GM12875 (cell line): ENCODE measurements around the gene BCAS3.

ENCODE experiments used
- H3K4me3 ChIP-seq: one replicate; pipeline ENCODE4 v1.5.1; 2011; ENCODE audit warnings: low read depth, low read length, control low read depth
- TF ChIP-seq, protein P1 (sequence below): IDR thresholded peaks from 2 replicates; pipeline ENCODE4 v1.5.1; 2011; ENCODE audit warnings: low read depth, mild to moderate bottlenecking, control low read depth, inconsistent platforms, low read length, moderate library complexity, borderline replicate concordance; ENCODE audit not compliant: insufficient read depth

Gene BCAS3

DNA sequence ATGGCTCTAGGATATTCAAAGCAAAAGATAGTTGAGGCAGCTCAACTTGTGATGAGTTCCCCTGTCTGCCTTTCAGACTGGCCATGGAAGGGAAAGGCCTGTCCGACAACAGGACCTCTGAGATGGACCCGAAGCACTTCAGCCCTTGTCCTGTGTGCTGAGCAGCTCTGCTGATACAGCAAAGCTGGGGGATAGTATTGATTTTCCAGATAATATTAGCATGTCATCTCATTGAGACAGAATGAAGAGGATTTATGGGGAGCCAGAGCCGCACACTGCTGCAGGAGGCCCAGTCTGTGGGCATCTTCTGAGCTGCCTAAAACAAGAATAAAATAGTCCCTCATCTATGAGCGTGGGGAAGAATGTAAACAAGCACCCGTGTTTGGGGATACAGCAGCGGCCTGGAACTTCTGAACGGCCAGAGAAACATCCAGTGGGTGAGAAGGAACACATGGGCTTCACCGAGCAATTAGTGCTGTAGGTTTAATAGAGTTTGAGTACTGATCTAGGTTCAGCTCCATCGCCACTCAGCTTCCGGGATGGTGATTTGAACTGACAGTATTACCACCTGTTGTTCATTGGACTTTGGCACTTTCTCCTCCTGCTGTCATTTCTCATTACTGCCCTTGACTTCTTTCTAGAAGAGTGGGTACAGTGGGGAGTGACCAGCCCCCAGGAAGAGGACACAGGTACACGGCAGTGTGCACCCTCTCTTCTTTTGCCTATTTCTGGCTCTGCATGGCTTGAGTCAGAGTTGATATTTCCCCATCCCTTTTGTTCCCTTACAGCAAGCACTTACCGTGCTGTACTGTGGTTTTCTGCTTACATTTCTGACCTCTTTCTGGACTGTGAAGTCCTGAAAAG, 625.5 kb downstream of the BCAS3 start:
- TF ChIP-seq, protein P1, sequence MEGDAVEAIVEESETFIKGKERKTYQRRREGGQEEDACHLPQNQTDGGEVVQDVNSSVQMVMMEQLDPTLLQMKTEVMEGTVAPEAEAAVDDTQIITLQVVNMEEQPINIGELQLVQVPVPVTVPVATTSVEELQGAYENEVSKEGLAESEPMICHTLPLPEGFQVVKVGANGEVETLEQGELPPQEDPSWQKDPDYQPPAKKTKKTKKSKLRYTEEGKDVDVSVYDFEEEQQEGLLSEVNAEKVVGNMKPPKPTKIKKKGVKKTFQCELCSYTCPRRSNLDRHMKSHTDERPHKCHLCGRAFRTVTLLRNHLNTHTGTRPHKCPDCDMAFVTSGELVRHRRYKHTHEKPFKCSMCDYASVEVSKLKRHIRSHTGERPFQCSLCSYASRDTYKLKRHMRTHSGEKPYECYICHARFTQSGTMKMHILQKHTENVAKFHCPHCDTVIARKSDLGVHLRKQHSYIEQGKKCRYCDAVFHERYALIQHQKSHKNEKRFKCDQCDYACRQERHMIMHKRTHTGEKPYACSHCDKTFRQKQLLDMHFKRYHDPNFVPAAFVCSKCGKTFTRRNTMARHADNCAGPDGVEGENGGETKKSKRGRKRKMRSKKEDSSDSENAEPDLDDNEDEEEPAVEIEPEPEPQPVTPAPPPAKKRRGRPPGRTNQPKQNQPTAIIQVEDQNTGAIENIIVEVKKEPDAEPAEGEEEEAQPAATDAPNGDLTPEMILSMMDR, result no peak
- H3K4me3 ChIP-seq, result no peak overlapping the region

GRCh38 chr17:61303817-61304096, 626.1 kb downstream of the BCAS3 start:
- H3K4me3 ChIP-seq, result no peak overlapping the region
- TF ChIP-seq, protein P1, result no peak

- H3K4me3 ChIP-seq, result no peak overlapping the region
- TF ChIP-seq, protein P1, result no peak
Observed at GRCh38 chr17:61305024-61305423, 627.4 kb downstream of the BCAS3 start.

GRCh38 chr17:61306003-61306402, 628.4 kb downstream of the BCAS3 start:
- no peak overlapping the region for H3K4me3 ChIP-seq
- TF ChIP-seq, protein P1, result no peak

DNA sequence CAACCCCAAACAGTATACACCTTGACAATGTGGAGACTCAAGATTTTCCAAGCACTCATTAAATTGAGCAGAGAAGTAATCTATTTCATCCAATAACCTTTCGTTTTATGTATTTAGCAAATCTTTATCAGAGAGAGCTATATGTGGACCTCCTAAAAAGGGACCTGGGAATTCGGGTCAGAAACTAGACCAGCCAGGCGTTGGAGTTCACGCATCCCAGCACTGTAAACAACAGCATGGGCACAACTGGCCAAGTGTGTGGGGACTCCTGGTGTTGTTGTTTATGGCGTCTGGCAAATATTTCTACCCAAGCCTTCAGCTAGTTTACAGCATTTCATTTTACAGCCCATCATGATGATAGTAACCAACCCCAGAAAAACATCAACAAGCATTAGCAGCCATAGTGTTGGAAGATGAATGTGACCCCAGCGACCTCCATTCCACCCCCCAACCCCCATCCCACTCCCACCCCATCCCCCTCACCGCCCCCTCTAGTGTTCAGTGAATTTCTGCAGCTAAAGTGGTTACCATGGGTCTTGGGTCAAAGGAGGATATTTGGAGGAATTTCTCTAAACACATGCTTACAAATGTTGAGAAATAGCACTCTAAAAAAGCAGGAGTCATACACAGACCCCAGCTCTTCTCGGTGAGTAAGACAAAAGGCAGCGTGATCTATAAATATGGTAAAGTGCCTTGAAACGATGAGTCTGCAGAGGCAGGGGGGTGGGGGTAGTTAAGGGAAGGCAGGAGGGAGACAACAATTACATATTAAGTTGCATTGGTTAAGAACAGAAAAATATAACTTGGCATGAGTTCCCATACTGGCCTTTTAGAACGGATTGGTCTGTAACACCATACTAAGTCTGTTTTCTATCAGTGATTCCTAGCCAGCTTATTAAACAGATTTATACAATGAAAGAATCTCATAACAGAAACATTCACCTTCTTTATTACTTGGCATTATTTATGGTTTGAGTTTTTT, 630.5 kb downstream of the BCAS3 start:
- TF ChIP-seq, protein P1, result no peak
- H3K4me3 ChIP-seq, result no peak overlapping the region

- TF ChIP-seq, protein P1, result no peak
- H3K4me3 ChIP-seq, result no peak overlapping the region
Observed at GRCh38 chr17:61309362-61310256, 632.0 kb downstream of the BCAS3 start.
